Smooth muscle cell (in vitro differentiated cells): Measurements from ENCODE around the gene UBAC2. TPM values are rescaled to one million over a fixed set of nuclear protein-coding genes. Genes with fewer than 3 reads are reported as not detected.

Experiments
- DNase-seq: peaks from one replicate; lab custom pipeline; 2025; ENCODE audit not compliant: unreplicated experiment; lab: John Stamatoyannopoulos, UW
- H2AFZ ChIP-seq: fragments of 200-600 bp; sonication (generic); 2 replicates; pipeline ENCODE4 v1.6.0; 2016; ENCODE audit warnings: antibody characterized with exemption, low read depth, mild to moderate bottlenecking
- H3F3A ChIP-seq: fragments of 200-600 bp; sonication (generic); 2 replicates; pipeline ENCODE4 v1.6.0; 2017; ENCODE audit warnings: antibody characterized with exemption, low read depth
- H3K27ac ChIP-seq: fragments of 200-600 bp; sonication (generic); 2 replicates; pipeline ENCODE4 v1.5.1; 2016; ENCODE audit warnings: low read depth, mild to moderate bottlenecking
- H3K27me3 ChIP-seq: fragments of 200-600 bp; sonication (generic); 2 replicates; pipeline ENCODE4 v1.6.1; 2016; ENCODE audit warnings: low read depth, mild to moderate bottlenecking
- H3K36me3 ChIP-seq: fragments of 200-600 bp; sonication (generic); 2 replicates; pipeline ENCODE4 v1.5.1; 2016; ENCODE audit warnings: low read depth
- H3K4me1 ChIP-seq: fragments of 200-600 bp; sonication (generic); 2 replicates; pipeline ENCODE4 v1.5.1; 2016; ENCODE audit warnings: low read depth
- H3K4me2 ChIP-seq: fragments of 200-600 bp; sonication (generic); 2 replicates; pipeline ENCODE4 v1.6.0; 2016; ENCODE audit warnings: mild to moderate bottlenecking
- H3K4me3 ChIP-seq: fragments of 200-600 bp; sonication (generic); 2 replicates; pipeline ENCODE4 v1.5.1; 2016; ENCODE audit warnings: mild to moderate bottlenecking
- H3K79me2 ChIP-seq: fragments of 200-600 bp; sonication (generic); 2 replicates; pipeline ENCODE4 v1.6.0; 2016; ENCODE audit warnings: low read depth, mild to moderate bottlenecking
- H3K9ac ChIP-seq: fragments of 200-600 bp; sonication (generic); 2 replicates; pipeline ENCODE4 v1.6.0; 2016; ENCODE audit warnings: low read depth
- H3K9me3 ChIP-seq: fragments of 200-600 bp; sonication (generic); replicated peaks from 2 replicates; pipeline ENCODE4 v1.5.1; 2016; ENCODE audit warnings: low read depth
- H4K20me1 ChIP-seq: fragments of 200-600 bp; sonication (generic); 2 replicates; pipeline ENCODE4 v1.6.0; 2016; ENCODE audit warnings: low read depth
- WGBS: methylation state at CpG from one replicate; pipeline ENCODE4 v1.1.7; 2016; ENCODE audit warnings: low lambda C conversion rate; 5-methylcytosine and 5-hydroxymethylcytosine counted together
- polyA plus RNA-seq: library from polyadenylated mRNA; unstranded; fragments of >200 nt; fragmentation: Nextera tagmentation; extraction: Ambion mirVana; gene quantifications from 2 replicates; pipeline ENCODE4 v1.2.1, GENCODE V29; 2016
- total RNA-seq: library from RNA; depleted of rRNA; stranded (reverse); fragments of >200 nt; gene quantifications from 2 replicates; pipeline ENCODE4 v1.2.3, GENCODE V29; 2014
- TF ChIP-seq, protein P1 (sequence below): fragments of 200-600 bp; sonication (generic); IDR thresholded peaks from 2 replicates; pipeline ENCODE4 v1.5.1; 2017; ENCODE audit warnings: borderline replicate concordance, mild to moderate bottlenecking, antibody characterized with exemption; ENCODE audit not compliant: insufficient read depth, poor library complexity, severe bottlenecking

Gene UBAC2
- total and polyA plus RNA-seq, 2 experiments from 2014 or later = 58.4 to 74.0 TPM

DNA sequence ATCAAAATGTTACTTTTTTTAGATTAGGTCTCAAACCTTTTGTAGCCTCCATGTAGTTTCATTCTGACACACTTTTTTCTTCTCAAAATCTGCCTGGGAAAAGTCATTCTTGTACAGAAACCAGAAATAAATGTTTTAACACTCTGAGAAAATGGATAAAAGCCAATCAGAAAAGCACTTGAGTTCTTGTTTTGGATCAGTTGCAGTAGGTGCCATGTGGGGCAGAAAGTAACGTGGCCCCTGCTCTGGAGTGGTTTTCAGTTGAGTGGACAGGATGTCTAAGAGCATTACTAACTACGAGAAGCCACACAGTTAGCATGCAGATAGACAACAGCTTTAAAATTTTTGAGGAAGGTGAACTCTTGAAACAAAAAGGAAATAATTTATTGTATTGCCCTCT is 87.4 kb downstream of the UBAC2 start:
- no peak overlapping the region for H3K4me3 ChIP-seq
- H2AFZ ChIP-seq = no peak overlapping the region
- H4K20me1 ChIP-seq = no peaks in the 10 kb centered on the region
- H3F3A ChIP-seq = no peaks in the 10 kb centered on the region
- no peaks in the 10 kb centered on the region for H3K9me3 ChIP-seq
- no peaks in the 10 kb centered on the region for H3K79me2 ChIP-seq
- no peak overlapping the region for H3K4me2 ChIP-seq
- peaks cover 3% of the 10 kb centered on the region for H3K4me1 ChIP-seq
- H3K36me3 ChIP-seq = no peaks in the 10 kb centered on the region
- H3K27ac ChIP-seq = peak overlapping the region; percentile 37
- no peaks in the 10 kb centered on the region for H3K27me3 ChIP-seq
- no peak overlapping the region for H3K9ac ChIP-seq
- TF ChIP-seq, protein P1, sequence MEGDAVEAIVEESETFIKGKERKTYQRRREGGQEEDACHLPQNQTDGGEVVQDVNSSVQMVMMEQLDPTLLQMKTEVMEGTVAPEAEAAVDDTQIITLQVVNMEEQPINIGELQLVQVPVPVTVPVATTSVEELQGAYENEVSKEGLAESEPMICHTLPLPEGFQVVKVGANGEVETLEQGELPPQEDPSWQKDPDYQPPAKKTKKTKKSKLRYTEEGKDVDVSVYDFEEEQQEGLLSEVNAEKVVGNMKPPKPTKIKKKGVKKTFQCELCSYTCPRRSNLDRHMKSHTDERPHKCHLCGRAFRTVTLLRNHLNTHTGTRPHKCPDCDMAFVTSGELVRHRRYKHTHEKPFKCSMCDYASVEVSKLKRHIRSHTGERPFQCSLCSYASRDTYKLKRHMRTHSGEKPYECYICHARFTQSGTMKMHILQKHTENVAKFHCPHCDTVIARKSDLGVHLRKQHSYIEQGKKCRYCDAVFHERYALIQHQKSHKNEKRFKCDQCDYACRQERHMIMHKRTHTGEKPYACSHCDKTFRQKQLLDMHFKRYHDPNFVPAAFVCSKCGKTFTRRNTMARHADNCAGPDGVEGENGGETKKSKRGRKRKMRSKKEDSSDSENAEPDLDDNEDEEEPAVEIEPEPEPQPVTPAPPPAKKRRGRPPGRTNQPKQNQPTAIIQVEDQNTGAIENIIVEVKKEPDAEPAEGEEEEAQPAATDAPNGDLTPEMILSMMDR = no peak
- DNase-seq = no peak
- WGBS = 63% methylated on average over 2 of the region's 2 CpGs

DNA sequence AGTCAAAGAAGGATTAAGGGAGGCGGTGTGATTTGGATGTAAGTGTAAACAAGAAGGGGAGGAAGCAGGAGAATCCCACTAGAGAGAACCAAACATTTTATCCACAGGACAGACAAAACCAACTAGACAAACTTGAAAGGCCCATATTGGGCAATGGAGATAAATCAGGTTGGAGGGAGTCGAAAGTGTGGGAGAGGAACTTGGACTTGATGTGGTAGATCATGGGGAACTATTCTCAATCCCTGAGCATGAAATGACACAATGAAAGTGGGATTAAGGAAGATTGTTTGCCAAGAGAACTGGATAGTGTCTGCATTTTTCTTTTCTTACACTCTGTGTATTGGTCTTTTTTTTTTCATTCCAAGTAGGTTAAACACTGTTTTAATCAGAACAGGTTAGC is 88.6 kb downstream of the UBAC2 start:
- TF ChIP-seq, protein P1 = no peak
- H3K27ac ChIP-seq = peak overlapping the region; percentile 39
- H3K27me3 ChIP-seq = no peaks in the 10 kb centered on the region
- no peaks in the 10 kb centered on the region for H3K9me3 ChIP-seq
- H3F3A ChIP-seq = no peaks in the 10 kb centered on the region
- H3K36me3 ChIP-seq = no peaks in the 10 kb centered on the region
- no peak overlapping the region for H3K4me3 ChIP-seq
- H3K4me1 ChIP-seq = no peaks in the 10 kb centered on the region
- WGBS = 47% methylated on average over 2 of the region's 2 CpGs
- H3K79me2 ChIP-seq = no peaks in the 10 kb centered on the region
- H3K9ac ChIP-seq = no peak overlapping the region
- DNase-seq = no peak
- H2AFZ ChIP-seq = no peak overlapping the region
- H3K4me2 ChIP-seq = peak overlapping the region; percentile 15
- no peaks in the 10 kb centered on the region for H4K20me1 ChIP-seq

DNA sequence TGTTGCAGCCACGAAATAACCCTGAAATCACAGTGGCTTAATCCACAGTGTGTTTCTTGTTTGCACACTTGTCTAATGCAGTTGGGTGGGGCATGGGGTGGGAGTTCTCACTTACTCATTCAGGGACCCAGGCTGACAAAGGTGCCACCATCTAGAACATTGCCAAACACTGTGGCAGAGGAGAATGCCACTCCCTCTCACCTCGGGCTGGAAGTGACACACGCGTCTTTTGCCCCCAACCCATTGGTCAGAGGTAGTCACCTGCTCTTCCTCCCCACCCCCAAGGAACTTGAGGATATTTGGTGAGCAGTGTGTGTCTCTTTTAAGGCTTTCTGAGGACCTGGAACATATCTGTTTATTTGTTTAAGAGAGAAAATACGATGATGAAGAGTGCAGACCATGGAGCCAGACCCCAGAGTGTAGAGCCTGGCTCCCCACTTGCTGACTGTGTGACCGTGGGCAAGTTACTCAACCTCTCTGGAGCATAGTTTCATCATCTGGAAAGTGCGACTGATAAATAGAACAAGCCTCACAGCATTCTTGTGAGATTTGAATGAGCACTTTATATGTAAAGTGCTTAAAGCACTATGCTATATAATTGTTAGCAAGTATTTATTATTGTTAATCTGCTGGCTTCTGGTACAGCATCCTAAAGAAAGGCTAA is 89.2 kb downstream of the UBAC2 start:
- TF ChIP-seq, protein P1 = no peak
- H3K79me2 ChIP-seq = no peaks in the 10 kb centered on the region
- 80% methylated on average over 7 of the region's 7 CpGs for WGBS
- H3K4me3 ChIP-seq = no peak overlapping the region
- H3K4me2 ChIP-seq = no peak overlapping the region
- H3K9me3 ChIP-seq = no peaks in the 10 kb centered on the region
- H3K27me3 ChIP-seq = no peaks in the 10 kb centered on the region
- H3K36me3 ChIP-seq = no peaks in the 10 kb centered on the region
- peak overlapping the region; percentile 39 for H3K27ac ChIP-seq
- H2AFZ ChIP-seq = no peak overlapping the region
- no peak overlapping the region for H3K9ac ChIP-seq
- H4K20me1 ChIP-seq = peaks cover under 1% of the 10 kb centered on the region
- no peak for DNase-seq
- H3F3A ChIP-seq = no peaks in the 10 kb centered on the region
- H3K4me1 ChIP-seq = no peaks in the 10 kb centered on the region

DNA sequence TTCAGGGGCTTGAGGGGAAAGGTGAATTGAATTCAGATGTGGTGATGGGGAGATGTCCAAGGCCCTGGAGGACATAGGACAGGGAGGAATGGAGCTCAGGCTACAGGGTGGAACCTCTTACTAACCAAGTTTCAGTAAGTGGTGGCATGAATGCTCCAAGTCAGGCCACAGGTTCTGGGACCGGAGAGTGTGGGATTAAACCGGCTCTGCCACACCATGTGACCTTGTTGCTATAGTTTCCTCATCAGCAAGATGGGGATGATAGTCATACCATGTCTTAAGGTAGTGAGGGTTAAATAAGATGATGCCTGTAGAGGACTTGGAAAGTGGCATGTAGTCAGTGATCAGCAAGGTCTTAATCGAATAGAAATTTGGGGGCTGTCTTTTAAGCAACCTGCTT is 90.2 kb downstream of the UBAC2 start:
- no peak for DNase-seq
- Histone ChIP-seq H3K4me1 (no peaks in the 10 kb centered on the region), H3K27me3 (no peaks in the 10 kb centered on the region), H3K9me3 (no peaks in the 10 kb centered on the region), H2AFZ (no peak overlapping the region), H3K27ac (no peak overlapping the region), H3K4me3 (no peak overlapping the region), H4K20me1 (peaks cover 8% of the 10 kb centered on the region), H3K79me2 (no peaks in the 10 kb centered on the region), H3K36me3 (peaks cover 5% of the 10 kb centered on the region), H3K9ac (no peak overlapping the region), H3F3A (peaks cover 5% of the 10 kb centered on the region), H3K4me2 (no peak overlapping the region)
- TF ChIP-seq, protein P1 = no peak
- 75% methylated on average over 3 of the region's 3 CpGs for WGBS
